CD14-positive monocyte (primary cell): Measurements from ENCODE around the gene C1QTNF3. TPM values are rescaled to one million over a fixed set of nuclear protein-coding genes. Genes with fewer than 3 reads are reported as not detected.

ENCODE experiments used
- DNase-seq, 3 donors: peaks; one replicate each; pipeline ENCODE4 v3.0.0-alpha.2; 2011 to 2022
- H2AFZ ChIP-seq: 2 replicates; pipeline ENCODE4 v1.6.0; 2012; ENCODE audit warnings: mild to moderate bottlenecking, low read depth, low read length, inconsistent platforms; ENCODE audit not compliant: insufficient read depth, poor library complexity, severe bottlenecking
- H3K27ac ChIP-seq, 2 donors: 1 replicate in 1 of 2; 2 replicates in 1 of 2; pipeline ENCODE4 v1.5.1; 2012 to 2013; ENCODE audit warnings: low read length in 2 of 2, control low read depth in 1 of 2, inconsistent platforms in 1 of 2, low read depth in 1 of 2, mild to moderate bottlenecking in 1 of 2
- H3K27me3 ChIP-seq, 2 donors: one replicate each; pipeline versions ENCODE4 v1.6.0 to v1.6.1; 2011 to 2013; ENCODE audit warnings: low read length in 2 of 2; ENCODE audit not compliant: control insufficient read depth in 2 of 2, insufficient read depth in 2 of 2
- H3K36me3 ChIP-seq, 2 donors: replicated peaks in 1 of 2; 1 replicate in 1 of 2; 2 replicates in 1 of 2; pipeline versions ENCODE4 v1.5.1 to v1.6.1; 2012 to 2013; ENCODE audit warnings: low read length in 2 of 2, control low read depth in 1 of 2, inconsistent platforms in 1 of 2, mild to moderate bottlenecking in 1 of 2; ENCODE audit not compliant: insufficient read depth in 2 of 2, control insufficient read depth in 1 of 2
- H3K4me1 ChIP-seq, 2 donors: 1 replicate in 1 of 2; 2 replicates in 1 of 2; pipeline versions ENCODE4 v1.5.1 to v1.6.1; 2012 to 2013; ENCODE audit warnings: low read length in 2 of 2, control low read depth in 1 of 2, inconsistent platforms in 1 of 2, mild to moderate bottlenecking in 1 of 2, moderate library complexity in 1 of 2; ENCODE audit not compliant: insufficient read depth in 2 of 2, control insufficient read depth in 1 of 2
- H3K4me2 ChIP-seq: replicated peaks from 2 replicates; pipeline ENCODE3; 2012; ENCODE audit warnings: low read length, moderate library complexity, mild to moderate bottlenecking; ENCODE audit not compliant: poor library complexity, severe bottlenecking; ENCODE audit errors: extremely low read depth
- H3K4me3 ChIP-seq, 3 experiments: fragments of 200-600 bp in 1 of 3; sonication (generic) in 1 of 3; replicated peaks in 1 of 3; 1 replicate in 2 of 3; 2 replicates in 1 of 3; pipeline ENCODE4 v1.5.1; 2011 to 2013; ENCODE audit warnings: low read length in 3 of 3, mild to moderate bottlenecking in 3 of 3, control low read depth in 2 of 3, low read depth in 2 of 3, inconsistent platforms in 1 of 3, moderate library complexity in 1 of 3
- H3K79me2 ChIP-seq: 2 replicates; pipeline ENCODE4 v1.6.0; 2012; ENCODE audit warnings: mild to moderate bottlenecking, control low read depth, inconsistent platforms, low read length, moderate library complexity; ENCODE audit not compliant: insufficient read depth
- H3K9ac ChIP-seq: 2 replicates; pipeline ENCODE4 v1.6.0; 2017; ENCODE audit warnings: low read length, mild to moderate bottlenecking; ENCODE audit not compliant: insufficient read depth, poor library complexity, severe bottlenecking
- H3K9me3 ChIP-seq, 2 donors: replicated peaks in 1 of 2; 1 replicate in 1 of 2; 2 replicates in 1 of 2; pipeline versions ENCODE4 v1.5.1 to v1.6.1; 2012 to 2013; ENCODE audit warnings: low read length in 2 of 2, control low read depth in 1 of 2; ENCODE audit not compliant: control insufficient read depth in 1 of 2, insufficient read depth in 1 of 2
- H4K20me1 ChIP-seq: 2 replicates; pipeline ENCODE4 v1.6.0; 2012; ENCODE audit warnings: mild to moderate bottlenecking, low read length, control low read depth, moderate library complexity; ENCODE audit not compliant: insufficient read depth
- H3K27ac Mint-ChIP-seq, 7 donors: one replicate each; pipeline ENCODE4 v1.8.0; 2020; ENCODE audit warnings: mild to moderate bottlenecking in 7 of 7, mixed read lengths in 7 of 7, moderate library complexity in 6 of 7, inconsistent platforms in 2 of 7
- H3K27me3 Mint-ChIP-seq, 3 donors: one replicate each; pipeline ENCODE4 v1.8.0; 2021 to 2022; ENCODE audit warnings: low read depth in 3 of 3, mild to moderate bottlenecking in 3 of 3, mixed read lengths in 3 of 3, moderate library complexity in 3 of 3, inconsistent platforms in 1 of 3
- H3K36me3 Mint-ChIP-seq, 2 donors: one replicate each; pipeline ENCODE4 v1.8.0; 2020; ENCODE audit warnings: mixed read lengths in 2 of 2, inconsistent platforms in 1 of 2, mild to moderate bottlenecking in 1 of 2
- H3K4me1 Mint-ChIP-seq: one replicate; pipeline ENCODE4 v1.8.0; 2020; ENCODE audit warnings: mild to moderate bottlenecking, mixed read lengths
- H3K4me3 Mint-ChIP-seq, 2 donors: one replicate each; pipeline ENCODE4 v1.8.0; 2020; ENCODE audit warnings: mild to moderate bottlenecking in 2 of 2, mixed read lengths in 2 of 2, moderate library complexity in 1 of 2
- H3K9me3 Mint-ChIP-seq, 7 donors: one replicate each; pipeline ENCODE4 v1.8.0; 2020 to 2022; ENCODE audit warnings: mixed read lengths in 7 of 7, mild to moderate bottlenecking in 6 of 7, moderate library complexity in 6 of 7, inconsistent platforms in 2 of 7
- CTCF ChIP-seq: fragments of 200-600 bp; IDR thresholded peaks from one replicate; pipeline ENCODE4 v1.8.0; 2022; ENCODE audit warnings: antibody characterized with exemption, mild to moderate bottlenecking
- WGBS: methylation state at CpG from one replicate; pipeline ENCODE4 v1.1.5; 2013; ENCODE audit warnings: missing lambda C conversion rate; ENCODE audit not compliant: insufficient coverage; 5-methylcytosine and 5-hydroxymethylcytosine counted together
- intact Hi-C, 2 donors: fragments of 100-400 bp; cut with micrococcal nuclease; formaldehyde crosslinking; loops; one replicate each; pipeline versions ENCODE4 v1.15.0 to v1.15.1; 2023
- polyA plus RNA-seq, 3 donors: library from polyadenylated mRNA; depleted of rRNA in 1 of 3; unstranded in 2 of 3; stranded (reverse) in 1 of 3; fragments of 300-500 nt in 2 of 3; fragments of >200 nt in 1 of 3; fragmentation: Illumina TruSeq in 2 of 3; gene quantifications; 1 replicate in 2 of 3; 2 replicates in 1 of 3; pipeline ENCODE4 v1.2.3, GENCODE V29; 2012 to 2021

C1QTNF3 gene
- polyA plus RNA-seq, 3 donors = 1.5 TPM; not detected in 2

- H3K27ac ChIP-seq = no peak overlapping the region
- WGBS = no CpG with 5 or more reads among the region's 3 CpGs
- no peaks in the 10 kb centered on the region for H3K79me2 ChIP-seq
- H3K4me2 ChIP-seq = no peak overlapping the region
- H3K36me3 Mint-ChIP-seq = peaks cover 0 to 2% of the 10 kb centered on the region in 2 donors
- H2AFZ ChIP-seq = no peak overlapping the region
- no peaks in the 10 kb centered on the region for H3K27me3 Mint-ChIP-seq
- no peak for TF ChIP-seq CTCF
- H4K20me1 ChIP-seq = no peaks in the 10 kb centered on the region
- intact Hi-C loops = no loop called here
- peaks cover 12 to 17% of the 10 kb centered on the region in 2 donors for H3K4me1 ChIP-seq
- H3K27me3 ChIP-seq = no peaks in the 10 kb centered on the region
- DNase-seq = no peak
- peaks cover 0 to under 1% of the 10 kb centered on the region in 2 donors for H3K36me3 ChIP-seq
- H3K9ac ChIP-seq = no peak overlapping the region
- H3K4me3 Mint-ChIP-seq = no peak overlapping the region
- H3K4me1 Mint-ChIP-seq = peaks cover 15% of the 10 kb centered on the region
- no peak overlapping the region for H3K27ac Mint-ChIP-seq
- peaks cover 0 to 5% (median 0%) of the 10 kb centered on the region in 7 donors for H3K9me3 Mint-ChIP-seq
- no peak overlapping the region for H3K4me3 ChIP-seq
- H3K9me3 ChIP-seq = no peaks in the 10 kb centered on the region
These were observed 2.5 kb downstream of the C1QTNF3 start for GRCh38 chr5:34040472-34040871.

- Histone ChIP-seq H3K4me1 (peaks cover 12 to 17% of the 10 kb centered on the region in 2 donors), H3K27me3 (no peaks in the 10 kb centered on the region), H3K9ac (no peak overlapping the region), H3K36me3 (peaks cover 4 to 8% of the 10 kb centered on the region in 2 donors), H3K79me2 (no peaks in the 10 kb centered on the region), H4K20me1 (no peaks in the 10 kb centered on the region), H3K4me3 (no peak overlapping the region), H3K9me3 (no peaks in the 10 kb centered on the region), H3K4me2 (no peak overlapping the region), H2AFZ (no peak overlapping the region), H3K27ac (no peak overlapping the region)
- TF ChIP-seq CTCF = no peak
- DNase-seq = no peak
- Mint-ChIP-seq H3K9me3 (peaks cover 0 to 5% (median 0%) of the 10 kb centered on the region in 7 donors), H3K4me3 (no peak overlapping the region), H3K27me3 (no peaks in the 10 kb centered on the region), H3K36me3 (peaks cover 0 to 4% of the 10 kb centered on the region in 2 donors), H3K4me1 (peaks cover 15% of the 10 kb centered on the region), H3K27ac (no peak overlapping the region)
- intact Hi-C loops = no loop called here
- WGBS = 100% methylated on average over 2 of the region's 10 CpGs
These were observed 3.4 kb downstream of the C1QTNF3 start for GRCh38 chr5:34039398-34040157.
